ENCODE measurements around the gene ITPR2. TPM values are rescaled to one million over a fixed set of nuclear protein-coding genes. Genes with fewer than 3 reads are reported as not detected.

ITPR2 gene
- total RNA-seq, 1 experiment from 2014 or later, result 26.0 TPM

DNA sequence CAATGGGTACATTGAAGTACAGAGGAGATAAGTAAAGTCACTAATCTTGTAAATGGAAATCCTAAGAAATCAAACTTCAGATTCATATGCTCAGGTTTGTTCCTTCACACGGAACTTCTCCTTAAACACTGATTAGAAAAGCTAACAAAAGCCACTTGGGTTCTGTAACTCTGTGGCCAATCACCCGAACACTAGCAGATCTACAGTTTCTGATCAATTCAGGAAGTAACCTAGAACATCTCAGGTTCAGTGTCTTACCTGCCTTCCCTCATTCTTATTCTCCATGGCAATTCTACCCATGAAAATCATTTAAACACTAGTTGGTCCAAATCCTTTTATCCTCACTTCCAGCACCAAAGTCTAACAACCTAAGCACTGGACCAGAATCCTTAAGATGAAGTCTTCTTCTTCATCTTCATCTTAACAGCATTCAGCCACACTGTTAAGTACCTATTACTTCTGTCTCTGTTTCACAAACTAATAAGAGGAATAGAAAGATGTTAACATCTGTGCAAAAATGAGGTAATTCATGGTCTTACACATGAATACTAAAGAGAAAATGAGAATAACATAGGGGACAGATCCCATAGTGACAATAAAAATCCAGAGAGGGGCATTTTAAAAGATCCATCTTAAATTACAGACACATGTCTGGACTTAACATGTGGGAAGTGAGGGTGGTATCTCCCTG is 453.1 kb downstream of the ITPR2 start:
- no TSS peak for BruUV-seq (replicated peaks)
- no peaks in the 10 kb centered on the region for H3K9me3 ChIP-seq (ENCODE audit: insufficient read depth, low read depth)
- DNase-seq, result no peak
- no peak overlapping the region for H2AFZ ChIP-seq
- H4K20me1 ChIP-seq (ENCODE audit: insufficient read depth), result no peaks in the 10 kb centered on the region
- H3K9me2 ChIP-seq (ENCODE audit: insufficient read depth), result no peaks in the 10 kb centered on the region
- H3K79me2 ChIP-seq (ENCODE audit: low read depth), result no peaks in the 10 kb centered on the region
- H3K4me1 ChIP-seq (replicated peaks; ENCODE audit: insufficient read depth), result no peaks in the 10 kb centered on the region
- TF ChIP-seq CTCF (conservative IDR thresholded peaks at IDR 0.05) (no peak), EZH2 (IDR thresholded peaks at IDR 0.05; ENCODE audit: low read depth) (no peak)
- no peak overlapping the region for H3K27ac ChIP-seq
- H3K4me2 ChIP-seq, result no peak overlapping the region
- CTCF ChIA-PET, result no interaction called here
- intact Hi-C loops (cut with micrococcal nuclease; ENCODE audit: unreplicated experiment), result no loop called here
- POLR2A ChIA-PET (ENCODE audit: unreplicated experiment), result no interaction called here
- H3K4me3 ChIP-seq, result no peak overlapping the region
- H3K27me3 ChIP-seq (ENCODE audit: insufficient read depth, low read depth), result no peaks in the 10 kb centered on the region
- H3F3A ChIP-seq (ENCODE audit: insufficient read depth, low read depth), result no peaks in the 10 kb centered on the region
- no peaks in the 10 kb centered on the region for H3K36me3 ChIP-seq (ENCODE audit: low read depth)

- intact Hi-C loops (cut with micrococcal nuclease; ENCODE audit: unreplicated experiment), result no loop called here
- CTCF ChIA-PET, result no interaction called here
- Histone ChIP-seq H3F3A (ENCODE audit: insufficient read depth, low read depth) (no peaks in the 10 kb centered on the region), H3K79me2 (ENCODE audit: low read depth) (no peaks in the 10 kb centered on the region), H3K9me2 (ENCODE audit: insufficient read depth) (no peaks in the 10 kb centered on the region), H3K27ac (no peak overlapping the region), H3K9me3 (ENCODE audit: insufficient read depth, low read depth) (no peaks in the 10 kb centered on the region), H2AFZ (no peak overlapping the region), H3K4me2 (no peak overlapping the region), H4K20me1 (ENCODE audit: insufficient read depth) (no peaks in the 10 kb centered on the region), H3K36me3 (ENCODE audit: low read depth) (no peaks in the 10 kb centered on the region), H3K27me3 (ENCODE audit: insufficient read depth, low read depth) (no peaks in the 10 kb centered on the region), H3K4me1 (replicated peaks; ENCODE audit: insufficient read depth) (no peaks in the 10 kb centered on the region), H3K4me3 (no peak overlapping the region)
- no peak for DNase-seq
- POLR2A ChIA-PET (ENCODE audit: unreplicated experiment), result no interaction called here
- no peak for TF ChIP-seq EZH2 (IDR thresholded peaks at IDR 0.05; ENCODE audit: low read depth)
- TF ChIP-seq CTCF (conservative IDR thresholded peaks at IDR 0.05), result no peak
- no TSS peak for BruUV-seq (replicated peaks)
These were observed 454.3 kb downstream of the ITPR2 start for GRCh38 chr12:26378711-26379110.

DNA sequence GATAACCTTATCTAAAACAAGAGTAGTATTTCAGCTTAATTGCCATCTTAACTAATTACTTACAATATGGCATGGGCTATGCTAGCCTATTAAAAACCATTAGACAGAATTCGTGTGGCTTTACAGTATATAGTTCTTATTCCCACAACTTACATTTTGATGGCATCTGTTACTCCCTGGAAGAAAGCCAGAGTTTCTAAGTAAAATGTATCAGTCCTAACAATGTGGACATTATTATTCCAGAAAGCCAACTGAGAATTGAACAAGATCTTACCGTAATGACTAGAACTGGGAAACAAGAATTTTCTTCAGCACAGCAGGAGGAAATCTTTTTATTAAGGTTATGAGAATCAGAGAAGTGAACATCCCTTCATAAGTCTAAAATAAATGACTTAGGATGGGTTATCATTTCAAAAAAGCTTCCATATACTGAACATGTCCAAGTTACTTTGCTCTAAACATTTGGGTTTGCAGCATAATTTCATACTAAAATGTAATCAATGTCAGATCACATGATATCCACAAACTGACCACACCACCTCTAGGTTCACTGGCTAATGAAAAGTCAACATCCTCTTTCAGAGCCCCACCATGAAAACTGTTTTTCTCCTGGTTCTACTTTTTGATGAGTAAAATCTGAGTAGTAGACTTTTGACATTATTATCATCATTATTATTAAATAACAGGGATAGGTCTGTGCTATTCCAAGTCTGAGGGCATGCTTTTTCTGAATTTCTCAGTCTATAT is 457.9 kb downstream of the ITPR2 start:
- H3K27ac ChIP-seq, result no peak overlapping the region
- H2AFZ ChIP-seq, result no peak overlapping the region
- CTCF ChIA-PET, result no interaction called here
- no TSS peak for BruUV-seq (replicated peaks)
- H3K9me2 ChIP-seq (ENCODE audit: insufficient read depth), result no peaks in the 10 kb centered on the region
- H3K4me1 ChIP-seq (replicated peaks; ENCODE audit: insufficient read depth), result no peaks in the 10 kb centered on the region
- POLR2A ChIA-PET (ENCODE audit: unreplicated experiment), result no interaction called here
- H3K4me3 ChIP-seq, result no peak overlapping the region
- no peaks in the 10 kb centered on the region for H3K9me3 ChIP-seq (ENCODE audit: insufficient read depth, low read depth)
- no peaks in the 10 kb centered on the region for H3F3A ChIP-seq (ENCODE audit: insufficient read depth, low read depth)
- no peak overlapping the region for H3K4me2 ChIP-seq
- H3K79me2 ChIP-seq (ENCODE audit: low read depth), result no peaks in the 10 kb centered on the region
- no peaks in the 10 kb centered on the region for H3K36me3 ChIP-seq (ENCODE audit: low read depth)
- no peak for DNase-seq
- no peaks in the 10 kb centered on the region for H3K27me3 ChIP-seq (ENCODE audit: insufficient read depth, low read depth)
- no peaks in the 10 kb centered on the region for H4K20me1 ChIP-seq (ENCODE audit: insufficient read depth)
- intact Hi-C loops (cut with micrococcal nuclease; ENCODE audit: unreplicated experiment), result no loop called here
- no peak for TF ChIP-seq CTCF (conservative IDR thresholded peaks at IDR 0.05)
- TF ChIP-seq EZH2 (IDR thresholded peaks at IDR 0.05; ENCODE audit: low read depth), result no peak

Measured in PC-9 (cell line).